HepG2 (cell line): ENCODE results near the gene LCN2. TPM values are rescaled to one million over a fixed set of nuclear protein-coding genes. Genes with fewer than 3 reads are reported as not detected.

ENCODE experiments used
- ATM ChIP-seq: fragments of 450-650 bp; IDR thresholded peaks from 2 replicates; pipeline ENCODE4 v1.7.1; 2017; ENCODE audit warnings: mild to moderate bottlenecking, borderline replicate concordance
- BRD4 ChIP-seq: sonication (generic); formaldehyde crosslinking; IDR thresholded peaks from 2 replicates; pipeline ENCODE4 v1.4.0; 2020; ENCODE audit warnings: missing genetic modification reagents
- DMAP1 ChIP-seq: IDR thresholded peaks from 2 replicates; pipeline ENCODE4 v1.6.1; 2016
- EED ChIP-seq: sonication (generic); formaldehyde crosslinking; IDR thresholded peaks from 2 replicates; pipeline ENCODE4 v1.5.0; 2020; ENCODE audit warnings: mild to moderate bottlenecking, missing genetic modification reagents
- GTF3A ChIP-seq: sonication (generic); formaldehyde crosslinking; conservative IDR thresholded peaks from 2 replicates; pipeline ENCODE4 v1.4.0; 2020; ENCODE audit warnings: mild to moderate bottlenecking, missing genetic modification reagents
- MEIS1 ChIP-seq: sonication (generic); formaldehyde crosslinking; IDR thresholded peaks from 2 replicates; pipeline ENCODE4 v1.9.0; 2021; ENCODE audit warnings: mild to moderate bottlenecking, missing genetic modification reagents, moderate library complexity, borderline replicate concordance
- MNT ChIP-seq: fragments of 450-650 bp; IDR thresholded peaks from 2 replicates; pipeline ENCODE4 v1.6.1; 2016
- NFKB2 ChIP-seq: sonication (generic); formaldehyde crosslinking; IDR thresholded peaks from 2 replicates; pipeline ENCODE4 v1.4.0; 2020; ENCODE audit warnings: missing genetic modification reagents, borderline replicate concordance
- PHF21A ChIP-seq: sonication (generic); formaldehyde crosslinking; IDR thresholded peaks from 2 replicates; pipeline ENCODE4 v1.5.0; 2020; ENCODE audit warnings: mild to moderate bottlenecking, missing genetic modification reagents
- RAD21 ChIP-seq: fragments of 450-650 bp; formaldehyde crosslinking; IDR thresholded peaks from 2 replicates; pipeline ENCODE4 v1.5.0; 2020; ENCODE audit warnings: mild to moderate bottlenecking
- SATB2 ChIP-seq: sonication (generic); formaldehyde crosslinking; IDR thresholded peaks from 2 replicates; pipeline ENCODE4 v1.5.0; 2020; ENCODE audit warnings: missing genetic modification reagents
- TBX2 ChIP-seq: sonication (generic); formaldehyde crosslinking; IDR thresholded peaks from 2 replicates; pipeline ENCODE4 v1.5.0; 2020; ENCODE audit warnings: missing genetic modification reagents, mild to moderate bottlenecking, borderline replicate concordance
- TGIF2 ChIP-seq: IDR thresholded peaks from 2 replicates; pipeline ENCODE4 v1.6.1; 2016; ENCODE audit warnings: control low read depth, missing compliant biosample characterization
- ZBTB7A ChIP-seq: sonication (generic); formaldehyde crosslinking; IDR thresholded peaks from 2 replicates; pipeline ENCODE4 v1.8.0; 2022; ENCODE audit warnings: mild to moderate bottlenecking, missing genetic modification reagents
- ZC3H13 ChIP-seq: sonication (generic); formaldehyde crosslinking; IDR thresholded peaks from 2 replicates; pipeline ENCODE4 v1.8.1; 2023; ENCODE audit warnings: mild to moderate bottlenecking, missing genetic modification reagents, moderate library complexity
- ZFP36L2 ChIP-seq: sonication (generic); formaldehyde crosslinking; IDR thresholded peaks from 2 replicates; pipeline ENCODE4 v1.4.0; 2020; ENCODE audit warnings: missing genetic modification reagents
- ZIK1 ChIP-seq: sonication (generic); formaldehyde crosslinking; IDR thresholded peaks from 2 replicates; pipeline ENCODE4 v1.5.0; 2020; ENCODE audit warnings: mild to moderate bottlenecking, low read depth, missing genetic modification reagents, borderline replicate concordance
- ZNF274 ChIP-seq: sonication (generic); formaldehyde crosslinking; IDR thresholded peaks from 2 replicates; pipeline ENCODE4 v1.5.1; 2020; ENCODE audit warnings: mild to moderate bottlenecking, missing genetic modification reagents
- ZNF335 ChIP-seq: sonication (generic); formaldehyde crosslinking; IDR thresholded peaks from 2 replicates; pipeline ENCODE4 v1.4.0; 2020; ENCODE audit warnings: missing genetic modification reagents
- ZNF33B ChIP-seq: sonication (generic); formaldehyde crosslinking; IDR thresholded peaks from 2 replicates; pipeline ENCODE4 v1.5.1; 2020; ENCODE audit warnings: mild to moderate bottlenecking, missing genetic modification reagents
- ZNF709 ChIP-seq: sonication (generic); formaldehyde crosslinking; IDR thresholded peaks from 2 replicates; pipeline ENCODE4 v1.5.0; 2020; ENCODE audit warnings: mild to moderate bottlenecking, missing genetic modification reagents
- ZNF747 ChIP-seq: sonication (generic); formaldehyde crosslinking; IDR thresholded peaks from 2 replicates; pipeline ENCODE4 v1.8.1; 2023; ENCODE audit warnings: missing genetic modification reagents, mild to moderate bottlenecking, borderline replicate concordance
- ZNF766 ChIP-seq: sonication (generic); formaldehyde crosslinking; IDR thresholded peaks from 2 replicates; pipeline ENCODE4 v1.5.0; 2020; ENCODE audit warnings: missing genetic modification reagents, borderline replicate concordance
- ZNF768 ChIP-seq: sonication (generic); formaldehyde crosslinking; IDR thresholded peaks from 2 replicates; pipeline ENCODE4 v1.4.0; 2020; ENCODE audit warnings: missing genetic modification reagents
- ZNF773 ChIP-seq: sonication (generic); formaldehyde crosslinking; IDR thresholded peaks from 2 replicates; pipeline ENCODE4 v1.4.0; 2020; ENCODE audit warnings: missing genetic modification reagents, borderline replicate concordance
- ZSCAN21 ChIP-seq: sonication (generic); formaldehyde crosslinking; IDR thresholded peaks from 2 replicates; pipeline ENCODE4 v1.8.0; 2022; ENCODE audit warnings: mild to moderate bottlenecking, missing genetic modification reagents, moderate library complexity, borderline replicate concordance
- ZSCAN30 ChIP-seq: sonication (generic); formaldehyde crosslinking; IDR thresholded peaks from 2 replicates; pipeline ENCODE4 v1.5.0; 2020; ENCODE audit warnings: mild to moderate bottlenecking, missing genetic modification reagents
- ZSCAN5A ChIP-seq: sonication (generic); formaldehyde crosslinking; IDR thresholded peaks from 2 replicates; pipeline ENCODE4 v1.8.0; 2022; ENCODE audit warnings: mild to moderate bottlenecking, missing genetic modification reagents, borderline replicate concordance
- polyA plus RNA-seq, 8 experiments: library from polyadenylated mRNA; depleted of rRNA in 3 of 8; stranded (reverse) in 7 of 8; unstranded in 1 of 8; fragments of >200 nt; fragmentation: Illumina TruSeq in 4 of 8; extraction: Trizol in 4 of 8; gene quantifications; 2 replicates each; pipeline versions ENCODE4 v1.2.1 to v1.2.3, GENCODE V29; 2011 to 2016; ENCODE audit warnings: low read depth in 4 of 8, missing spikeins in 1 of 8, mixed read lengths in 1 of 8; ENCODE audit not compliant: insufficient read depth in 1 of 8
- total RNA-seq, 5 experiments: library from RNA; depleted of rRNA; stranded (reverse); fragments of >200 nt; fragmentation: Illumina TruSeq; extraction: Trizol; gene quantifications; 2 replicates each; pipeline ENCODE4 v1.2.3, GENCODE V29; 2016; ENCODE audit warnings: low read depth in 1 of 5

The LCN2 gene
- total and polyA plus RNA-seq, 2 of the 13 experiments (the other 11 are each of a cell fraction or from before 2014, with no cell fraction given), result 0.38 to 1.4 TPM

DNA sequence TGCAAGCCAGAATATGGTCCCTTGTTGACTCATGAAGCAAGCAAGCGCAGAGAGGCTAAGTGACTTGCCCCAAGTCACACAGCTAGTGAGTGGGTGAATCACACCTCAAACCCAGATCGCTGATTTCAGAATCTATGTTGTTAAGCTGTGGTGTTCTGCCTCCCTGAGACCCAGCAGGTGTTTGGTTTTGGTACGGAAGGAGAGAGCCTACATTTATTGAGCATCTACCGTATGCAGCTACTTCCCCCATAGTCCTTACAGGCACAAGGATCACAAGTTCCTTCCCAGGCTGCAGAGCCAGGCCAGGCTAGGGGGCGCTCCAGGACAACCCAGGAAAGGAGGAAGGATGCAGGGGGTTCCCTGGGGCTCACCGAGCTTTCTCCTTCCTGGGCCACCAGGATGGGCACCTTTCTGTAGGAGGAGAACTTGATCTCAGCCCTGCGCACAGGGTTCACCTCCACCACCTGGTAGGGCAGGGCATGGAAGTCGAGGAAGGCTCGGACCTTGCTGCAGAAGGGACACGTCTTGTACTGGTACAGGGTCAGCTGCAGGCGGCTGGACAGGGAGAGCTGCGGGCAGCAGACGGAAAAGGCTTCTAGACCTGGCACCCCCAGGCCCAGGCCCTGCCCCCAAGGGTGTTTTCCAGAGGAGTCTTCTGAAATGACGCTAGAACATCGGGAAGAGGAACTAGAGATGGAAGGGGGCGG is 24.2 kb upstream of the LCN2 start (continued):
- TF ChIP-seq ZSCAN5A (CRISPR knock-in tag), result no peak
- TF ChIP-seq ZBTB7A (CRISPR knock-in tag), result no peak
- TF ChIP-seq EED (CRISPR knock-in tag), result no peak
- no peak for TF ChIP-seq ZIK1
- TF ChIP-seq ZNF335, result no peak
- no peak for TF ChIP-seq DMAP1 (CRISPR knock-in tag)
- TF ChIP-seq SATB2 (CRISPR knock-in tag), result no peak
- no peak for TF ChIP-seq TBX2
- no peak for TF ChIP-seq ZNF766
- TF ChIP-seq GTF3A (CRISPR knock-in tag), result no peak
- no peak for TF ChIP-seq ZC3H13 (CRISPR knock-in tag)
- TF ChIP-seq TGIF2, result no peak
- no peak for TF ChIP-seq ZSCAN30 (CRISPR knock-in tag)
- TF ChIP-seq PHF21A (CRISPR knock-in tag), result no peak
- peak; percentile 95 for TF ChIP-seq ZNF768 (CRISPR knock-in tag)
- no peak for TF ChIP-seq ZSCAN21 (CRISPR knock-in tag)
- no peak for TF ChIP-seq ZNF274 (CRISPR knock-in tag)
- TF ChIP-seq ZNF33B, result no peak
- TF ChIP-seq ATM, result no peak
- TF ChIP-seq ZNF747 (CRISPR knock-in tag), result no peak
- no peak for TF ChIP-seq BRD4 (CRISPR knock-in tag)
- TF ChIP-seq MNT, result no peak
- no peak for TF ChIP-seq NFKB2 (CRISPR knock-in tag)
- TF ChIP-seq RAD21, result peak; percentile 57
- TF ChIP-seq ZFP36L2, result no peak
- no peak for TF ChIP-seq ZNF773 (CRISPR knock-in tag)
- no peak for TF ChIP-seq ZNF709 (CRISPR knock-in tag)
- TF ChIP-seq MEIS1, result no peak
